DND-41 (cell line): ENCODE results near the gene NUCB1.

ENCODE experiments used
- EZH2 ChIP-seq: IDR thresholded peaks from 3 replicates; pipeline ENCODE4 v1.6.1; 2012; ENCODE audit warnings: borderline replicate concordance, low read depth, mild to moderate bottlenecking, moderate library complexity, low read length, inconsistent platforms; ENCODE audit not compliant: severe bottlenecking
- TF ChIP-seq, protein P1 (sequence below): IDR thresholded peaks from 2 replicates; pipeline ENCODE4 v1.5.1; 2012; ENCODE audit warnings: borderline replicate concordance, low read length, moderate library complexity, mild to moderate bottlenecking; ENCODE audit not compliant: poor library complexity, severe bottlenecking; ENCODE audit errors: extremely low read depth

DNA sequence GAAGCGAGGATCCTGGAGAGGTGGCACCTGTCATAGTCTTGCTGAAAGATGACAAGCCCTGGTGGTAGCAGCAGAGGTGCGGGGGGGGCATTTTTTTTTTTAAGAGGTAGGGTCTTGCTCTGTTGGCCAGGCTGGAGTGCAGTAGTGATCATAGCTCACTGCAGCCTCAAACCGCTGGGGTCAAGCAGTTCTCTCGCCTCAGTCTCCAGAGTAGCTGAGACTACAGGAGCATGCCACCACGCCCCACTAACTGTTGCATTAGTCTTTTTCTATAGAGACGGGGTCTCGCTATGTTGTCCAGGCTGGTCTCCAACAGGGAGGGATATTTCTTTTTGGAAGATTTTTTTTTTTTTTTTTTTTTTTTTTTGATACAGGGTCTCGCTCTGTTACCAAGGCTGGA is 57.9 kb downstream of the NUCB1 start:
- TF ChIP-seq, protein P1, sequence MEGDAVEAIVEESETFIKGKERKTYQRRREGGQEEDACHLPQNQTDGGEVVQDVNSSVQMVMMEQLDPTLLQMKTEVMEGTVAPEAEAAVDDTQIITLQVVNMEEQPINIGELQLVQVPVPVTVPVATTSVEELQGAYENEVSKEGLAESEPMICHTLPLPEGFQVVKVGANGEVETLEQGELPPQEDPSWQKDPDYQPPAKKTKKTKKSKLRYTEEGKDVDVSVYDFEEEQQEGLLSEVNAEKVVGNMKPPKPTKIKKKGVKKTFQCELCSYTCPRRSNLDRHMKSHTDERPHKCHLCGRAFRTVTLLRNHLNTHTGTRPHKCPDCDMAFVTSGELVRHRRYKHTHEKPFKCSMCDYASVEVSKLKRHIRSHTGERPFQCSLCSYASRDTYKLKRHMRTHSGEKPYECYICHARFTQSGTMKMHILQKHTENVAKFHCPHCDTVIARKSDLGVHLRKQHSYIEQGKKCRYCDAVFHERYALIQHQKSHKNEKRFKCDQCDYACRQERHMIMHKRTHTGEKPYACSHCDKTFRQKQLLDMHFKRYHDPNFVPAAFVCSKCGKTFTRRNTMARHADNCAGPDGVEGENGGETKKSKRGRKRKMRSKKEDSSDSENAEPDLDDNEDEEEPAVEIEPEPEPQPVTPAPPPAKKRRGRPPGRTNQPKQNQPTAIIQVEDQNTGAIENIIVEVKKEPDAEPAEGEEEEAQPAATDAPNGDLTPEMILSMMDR, result no peak
- TF ChIP-seq EZH2, result no peak
